Measurements from ENCODE around the gene RHOD.
A peak's percentile ranks its signal among the peaks of the same experiment; 100 is the strongest.

Gene RHOD

GRCh38 chr11:67062526-67063373 lies 6.1 kb downstream of the RHOD start:
- no peak for DNase-seq

- DNase-seq: no peak
Observed at GRCh38 chr11:67066333-67066709, 9.7 kb downstream of the RHOD start.

- peak; percentile 35 for DNase-seq
Observed at GRCh38 chr11:67071420-67072284, 15.0 kb downstream of the RHOD start.

- DNase-seq: no peak
Observed at GRCh38 chr11:67072295-67072694, 15.6 kb downstream of the RHOD start.

GRCh38 chr11:67073908-67074307 lies 17.3 kb downstream of the RHOD start:
- no peak for DNase-seq

- no peak for DNase-seq
Observed at GRCh38 chr11:67076202-67076601, 19.6 kb downstream of the RHOD start.

GRCh38 chr11:67079065-67079705 lies 22.5 kb downstream of the RHOD start:
- DNase-seq: no peak

GRCh38 chr11:67082071-67082791 lies 25.6 kb downstream of the RHOD start:
- peak; percentile 26 for DNase-seq

GRCh38 chr11:67083786-67084366 lies 27.2 kb downstream of the RHOD start:
- DNase-seq: no peak

- DNase-seq: no peak
Observed at GRCh38 chr11:67085617-67086016, 29.0 kb downstream of the RHOD start.

- no peak for DNase-seq
Observed at GRCh38 chr11:67090717-67091116, 34.1 kb downstream of the RHOD start.

- no peak for DNase-seq
Observed at GRCh38 chr11:67095214-67095507, 38.5 kb downstream of the RHOD start.

GRCh38 chr11:67098799-67099429 lies 42.3 kb downstream of the RHOD start:
- DNase-seq: no peak

GRCh38 chr11:67099831-67100324 lies 43.2 kb downstream of the RHOD start:
- no peak for DNase-seq

GRCh38 chr11:67102664-67103063 lies 46.0 kb downstream of the RHOD start:
- DNase-seq: no peak

- DNase-seq: no peak
Observed at GRCh38 chr11:67105964-67106363, 49.3 kb downstream of the RHOD start.

- DNase-seq: no peak
Observed at GRCh38 chr11:67111261-67111660, 54.6 kb downstream of the RHOD start.

- DNase-seq: no peak
Observed at GRCh38 chr11:67113231-67113721, 56.6 kb downstream of the RHOD start.

GRCh38 chr11:67114275-67114896 lies 57.7 kb downstream of the RHOD start:
- no peak for DNase-seq

- no peak for DNase-seq
Observed at GRCh38 chr11:67116758-67117105, 60.1 kb downstream of the RHOD start.

- no peak for DNase-seq
Observed at GRCh38 chr11:67117176-67117575, 60.5 kb downstream of the RHOD start.

All from EL (cell line).